Vagina (tissue), 2 donors: ENCODE results near the gene SPSB3.
"Not testable (repeated sequence)": the region's sequence is repeated elsewhere in the genome, so short reads cannot be mapped to it uniquely, and the experiment has no call there.

Experiments
- CTCF ChIP-seq, 3 experiments: fragments of 450-650 bp in 2 of 3; fragments of 200-600 bp in 1 of 3; sonication (generic) in 1 of 3; IDR thresholded peaks; one replicate each; pipeline ENCODE4 v1.5.1; 2017 to 2019; ENCODE audit warnings: antibody characterized with exemption in 3 of 3, mild to moderate bottlenecking in 2 of 3, moderate library complexity in 2 of 3
- POLR2A ChIP-seq, 2 donors: fragments of 450-650 bp; IDR thresholded peaks; one replicate each; pipeline ENCODE4 v1.6.1; 2017; ENCODE audit warnings: antibody characterized with exemption in 2 of 2, mild to moderate bottlenecking in 2 of 2, moderate library complexity in 2 of 2

GRCh38 chr16:1799263-1799662 lies 16.9 kb upstream of the SPSB3 start:
- not testable (repeated sequence) for TF ChIP-seq CTCF, POLR2A (IDR thresholded peaks at IDR 0.05)
